ENCODE results near the gene OR2T33.
"Not testable (repeated sequence)": the region's sequence is repeated elsewhere in the genome, so short reads cannot be mapped to it uniquely, and the experiment has no call there.

Gene OR2T33

DNA sequence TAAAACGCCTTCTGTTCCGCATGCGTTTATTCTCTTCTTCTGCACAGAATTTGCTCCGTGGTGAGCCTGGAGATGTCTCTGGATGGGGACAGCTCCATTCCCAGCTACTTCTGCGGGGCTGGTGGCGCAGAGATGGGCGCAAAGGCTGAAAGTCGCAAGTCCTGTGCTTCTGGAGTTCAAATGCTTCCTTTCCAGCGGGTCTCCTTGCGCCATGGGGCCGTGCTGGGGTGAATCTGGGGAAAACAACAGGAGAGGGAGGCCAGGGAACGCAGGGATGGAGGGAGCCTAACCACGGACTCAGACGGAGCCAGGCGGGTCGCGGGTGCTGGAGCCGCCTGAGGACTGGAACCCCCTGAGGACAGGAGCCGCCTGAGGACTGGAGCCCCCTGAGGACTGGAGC, 28.3 kb upstream of the OR2T33 start:
- Histone ChIP-seq H3K9me2 (ENCODE audit: low read depth, low read length) (no peaks in the 10 kb centered on the region), H3K4me2 (ENCODE audit: low read length) (no peak overlapping the region), H3K36me3 (ENCODE audit: insufficient read depth, low read length) (no peaks in the 10 kb centered on the region), H3K27ac (ENCODE audit: low read depth, low read length, poor library complexity, severe bottlenecking) (no peak overlapping the region), H3K27me3 (ENCODE audit: insufficient read depth, low read length) (no peaks in the 10 kb centered on the region), H4K20me1 (ENCODE audit: insufficient read depth, low read length) (no peaks in the 10 kb centered on the region), H3F3A (ENCODE audit: insufficient read depth, low read length) (no peaks in the 10 kb centered on the region), H3K4me3 (ENCODE audit: low read depth, low read length, poor library complexity, severe bottlenecking) (no peak overlapping the region), H2AFZ (ENCODE audit: low read length) (no peak overlapping the region), H3K4me1 (ENCODE audit: insufficient read depth, low read length, severe bottlenecking) (no peaks in the 10 kb centered on the region), H3K79me2 (ENCODE audit: insufficient read depth, low read length) (no peaks in the 10 kb centered on the region), H3K9me3 (ENCODE audit: low read length) (no peaks in the 10 kb centered on the region), H3K9ac (ENCODE audit: low read length) (no peak overlapping the region)
- TF ChIP-seq EZH2 (IDR thresholded peaks at IDR 0.05; ENCODE audit: borderline replicate concordance, low read length) = no peak
- TF ChIP-seq, protein P1, sequence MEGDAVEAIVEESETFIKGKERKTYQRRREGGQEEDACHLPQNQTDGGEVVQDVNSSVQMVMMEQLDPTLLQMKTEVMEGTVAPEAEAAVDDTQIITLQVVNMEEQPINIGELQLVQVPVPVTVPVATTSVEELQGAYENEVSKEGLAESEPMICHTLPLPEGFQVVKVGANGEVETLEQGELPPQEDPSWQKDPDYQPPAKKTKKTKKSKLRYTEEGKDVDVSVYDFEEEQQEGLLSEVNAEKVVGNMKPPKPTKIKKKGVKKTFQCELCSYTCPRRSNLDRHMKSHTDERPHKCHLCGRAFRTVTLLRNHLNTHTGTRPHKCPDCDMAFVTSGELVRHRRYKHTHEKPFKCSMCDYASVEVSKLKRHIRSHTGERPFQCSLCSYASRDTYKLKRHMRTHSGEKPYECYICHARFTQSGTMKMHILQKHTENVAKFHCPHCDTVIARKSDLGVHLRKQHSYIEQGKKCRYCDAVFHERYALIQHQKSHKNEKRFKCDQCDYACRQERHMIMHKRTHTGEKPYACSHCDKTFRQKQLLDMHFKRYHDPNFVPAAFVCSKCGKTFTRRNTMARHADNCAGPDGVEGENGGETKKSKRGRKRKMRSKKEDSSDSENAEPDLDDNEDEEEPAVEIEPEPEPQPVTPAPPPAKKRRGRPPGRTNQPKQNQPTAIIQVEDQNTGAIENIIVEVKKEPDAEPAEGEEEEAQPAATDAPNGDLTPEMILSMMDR (IDR thresholded peaks at IDR 0.05; ENCODE audit: low read length) = no peak

DNA sequence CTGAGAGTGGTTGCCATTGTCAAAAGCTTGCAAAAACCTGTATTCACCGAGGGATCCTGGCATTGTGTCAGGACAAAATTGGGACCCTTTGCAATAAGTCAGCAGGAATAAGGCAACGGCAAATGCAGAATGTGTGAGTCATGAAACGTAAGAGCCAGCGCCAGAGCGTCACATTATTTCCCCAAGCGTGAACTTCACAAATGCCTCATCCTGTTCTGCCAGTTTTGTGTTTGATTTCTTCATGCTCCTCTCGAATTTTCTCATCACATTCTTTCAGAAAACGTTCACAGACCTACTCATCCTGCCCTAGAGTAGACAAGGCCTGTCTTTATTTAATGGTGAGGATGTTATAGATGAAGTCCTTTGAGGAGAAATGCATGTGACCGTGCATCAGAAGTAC, 27.9 kb upstream of the OR2T33 start:
- H3K27me3 ChIP-seq (ENCODE audit: insufficient read depth, low read length); H3K36me3 ChIP-seq (ENCODE audit: insufficient read depth, low read length); H3F3A ChIP-seq (ENCODE audit: insufficient read depth, low read length); H3K79me2 ChIP-seq (ENCODE audit: insufficient read depth, low read length); H3K4me1 ChIP-seq (ENCODE audit: insufficient read depth, low read length, severe bottlenecking); H3K9ac ChIP-seq (ENCODE audit: low read length); H4K20me1 ChIP-seq (ENCODE audit: insufficient read depth, low read length); H3K4me3 ChIP-seq (ENCODE audit: low read depth, low read length, poor library complexity, severe bottlenecking); H3K27ac ChIP-seq (ENCODE audit: low read depth, low read length, poor library complexity, severe bottlenecking); H3K9me2 ChIP-seq (ENCODE audit: low read depth, low read length); H3K4me2 ChIP-seq (ENCODE audit: low read length); H3K9me3 ChIP-seq (ENCODE audit: low read length); H2AFZ ChIP-seq (ENCODE audit: low read length): not testable (repeated sequence)

DNA sequence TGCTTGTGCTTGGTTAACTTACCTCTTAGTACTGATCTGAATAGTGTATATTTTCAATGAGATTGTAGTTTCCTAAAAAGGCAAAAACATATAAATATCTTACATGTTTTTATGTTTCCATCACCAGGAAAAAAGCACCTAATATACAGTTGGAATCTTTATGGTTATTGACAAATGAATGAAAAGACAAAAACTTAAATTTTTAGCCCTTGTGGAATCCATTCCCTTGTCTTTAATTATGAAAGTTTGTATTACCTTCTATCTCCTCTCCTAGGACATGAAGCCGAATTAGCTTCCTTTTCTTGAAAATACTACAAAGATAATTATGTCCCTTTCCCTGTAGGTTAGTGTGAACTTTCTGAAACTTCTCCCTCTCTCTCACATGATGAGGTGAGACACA, 25.5 kb upstream of the OR2T33 start, which contains the start of gene OR2T12:
Gene OR2T12, minus strand, starts transcription at position 101 of the 400 bp plus-strand sequence. CDS start 7,846 bp downstream, outside the sequence.
- TF ChIP-seq, protein P1 (IDR thresholded peaks at IDR 0.05; ENCODE audit: low read length) = no peak
- TF ChIP-seq EZH2 (IDR thresholded peaks at IDR 0.05; ENCODE audit: borderline replicate concordance, low read length) = no peak
- no peaks in the 10 kb centered on the region for H3F3A ChIP-seq (ENCODE audit: insufficient read depth, low read length)
- no peaks in the 10 kb centered on the region for H4K20me1 ChIP-seq (ENCODE audit: insufficient read depth, low read length)
- no peak within 1 kb of the TSS for H3K4me2 ChIP-seq (ENCODE audit: low read length)
- H3K9me2 ChIP-seq (ENCODE audit: low read depth, low read length) = no peaks in the 10 kb centered on the region
- no peaks in the 10 kb centered on the region for H3K9me3 ChIP-seq (ENCODE audit: low read length)
- no peak within 1 kb of the TSS for H3K4me3 ChIP-seq (ENCODE audit: low read depth, low read length, poor library complexity, severe bottlenecking)
- no peak within 1 kb of the TSS for H3K27ac ChIP-seq (ENCODE audit: low read depth, low read length, poor library complexity, severe bottlenecking)
- no peaks in the 10 kb centered on the region for H3K36me3 ChIP-seq (ENCODE audit: insufficient read depth, low read length)
- H3K9ac ChIP-seq (ENCODE audit: low read length) = no peak within 1 kb of the TSS
- H3K79me2 ChIP-seq (ENCODE audit: insufficient read depth, low read length) = no peaks in the 10 kb centered on the region
- H3K27me3 ChIP-seq (ENCODE audit: insufficient read depth, low read length) = no peaks in the 10 kb centered on the region
- H3K4me1 ChIP-seq (ENCODE audit: insufficient read depth, low read length, severe bottlenecking) = no peaks in the 10 kb centered on the region
- no peak within 1 kb of the TSS for H2AFZ ChIP-seq (ENCODE audit: low read length)

DNA sequence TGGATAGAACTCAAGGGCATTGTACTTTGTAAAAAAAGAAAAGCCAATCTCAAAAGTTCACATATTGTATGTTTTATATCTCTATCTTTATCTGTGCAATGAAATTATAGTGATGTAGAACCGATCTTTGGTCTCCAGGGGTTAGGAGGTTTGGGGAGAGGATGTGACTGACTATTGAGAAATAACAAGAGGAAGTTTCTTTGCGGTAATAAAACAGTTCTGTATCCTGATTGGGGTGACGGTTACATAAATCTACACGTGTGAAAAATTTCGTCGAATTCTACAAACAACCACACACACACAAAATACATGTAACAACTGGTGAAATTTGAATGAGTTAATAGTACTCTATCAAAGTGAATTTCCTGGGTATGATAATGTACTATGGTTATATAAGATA, 10.6 kb upstream of the OR2T33 start:
- Histone ChIP-seq H4K20me1 (ENCODE audit: insufficient read depth, low read length) (no peaks in the 10 kb centered on the region), H3K9ac (ENCODE audit: low read length) (no peak overlapping the region), H3K27me3 (ENCODE audit: insufficient read depth, low read length) (no peaks in the 10 kb centered on the region), H3K79me2 (ENCODE audit: insufficient read depth, low read length) (no peaks in the 10 kb centered on the region), H2AFZ (ENCODE audit: low read length) (no peak overlapping the region), H3K4me3 (ENCODE audit: low read depth, low read length, poor library complexity, severe bottlenecking) (no peak overlapping the region), H3K9me2 (ENCODE audit: low read depth, low read length) (no peaks in the 10 kb centered on the region), H3K4me2 (ENCODE audit: low read length) (no peak overlapping the region), H3F3A (ENCODE audit: insufficient read depth, low read length) (no peaks in the 10 kb centered on the region), H3K4me1 (ENCODE audit: insufficient read depth, low read length, severe bottlenecking) (no peaks in the 10 kb centered on the region), H3K27ac (ENCODE audit: low read depth, low read length, poor library complexity, severe bottlenecking) (no peak overlapping the region), H3K36me3 (ENCODE audit: insufficient read depth, low read length) (no peaks in the 10 kb centered on the region), H3K9me3 (ENCODE audit: low read length) (no peaks in the 10 kb centered on the region)
- TF ChIP-seq EZH2 (IDR thresholded peaks at IDR 0.05; ENCODE audit: borderline replicate concordance, low read length) = no peak
- TF ChIP-seq, protein P1 (IDR thresholded peaks at IDR 0.05; ENCODE audit: low read length) = no peak

DNA sequence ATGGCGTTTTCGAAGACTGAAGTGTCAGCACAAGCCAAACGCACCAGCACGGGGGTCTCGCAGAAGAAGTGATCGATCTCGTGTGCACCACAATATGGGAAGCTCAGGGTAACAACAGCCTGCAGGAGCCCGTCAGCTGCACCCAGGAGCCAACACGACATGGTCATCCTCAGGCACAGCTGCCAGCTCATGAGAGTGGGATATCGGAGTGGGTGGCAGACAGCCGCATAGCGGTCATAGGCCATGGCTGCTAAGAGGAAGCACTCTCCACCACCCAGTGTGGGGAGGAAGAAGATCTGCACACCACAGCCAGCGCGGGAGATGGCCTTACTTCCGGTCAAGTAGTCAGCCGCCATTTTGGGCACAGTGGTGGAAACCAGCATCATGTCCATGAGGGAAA, 4.6 kb downstream of the OR2T33 start:
- H3K9ac ChIP-seq (ENCODE audit: low read length); H3K9me2 ChIP-seq (ENCODE audit: low read depth, low read length); H3K27ac ChIP-seq (ENCODE audit: low read depth, low read length, poor library complexity, severe bottlenecking); H3K4me1 ChIP-seq (ENCODE audit: insufficient read depth, low read length, severe bottlenecking); H3K9me3 ChIP-seq (ENCODE audit: low read length); H3K79me2 ChIP-seq (ENCODE audit: insufficient read depth, low read length); H4K20me1 ChIP-seq (ENCODE audit: insufficient read depth, low read length); H3F3A ChIP-seq (ENCODE audit: insufficient read depth, low read length); H3K4me3 ChIP-seq (ENCODE audit: low read depth, low read length, poor library complexity, severe bottlenecking); H2AFZ ChIP-seq (ENCODE audit: low read length); H3K36me3 ChIP-seq (ENCODE audit: insufficient read depth, low read length); H3K4me2 ChIP-seq (ENCODE audit: low read length); H3K27me3 ChIP-seq (ENCODE audit: insufficient read depth, low read length): not testable (repeated sequence)
